ENCODE measurements around the gene PATL2.
"Not testable (repeated sequence)": the region's sequence is repeated elsewhere in the genome, so short reads cannot be mapped to it uniquely, and the experiment has no call there.

The PATL2 gene

GRCh38 chr15:44682809-44683682, 28.1 kb downstream of the PATL2 start:
- not testable (repeated sequence) for H3K4me1 ChIP-seq (ENCODE audit: control insufficient read depth, insufficient read depth, low read length, poor library complexity, severe bottlenecking)
- WGBS, 2 experiments (ENCODE audit: insufficient coverage in 2 of 2): 26 to 41% methylated on average over 5 of the region's 8 CpGs

GRCh38 chr15:44682211-44682610, 28.9 kb downstream of the PATL2 start:
- Histone ChIP-seq H3K4me1 (ENCODE audit: control insufficient read depth, insufficient read depth, low read length, poor library complexity, severe bottlenecking) (no peaks in the 10 kb centered on the region), H3K9me3 (ENCODE audit: control insufficient read depth, low read length) (no peaks in the 10 kb centered on the region), H3K36me3 (ENCODE audit: control insufficient read depth, insufficient read depth, low read length) (no peaks in the 10 kb centered on the region), H3K27ac (ENCODE audit: low read depth, low read length, severe bottlenecking) (no peak overlapping the region), H3K4me3 (ENCODE audit: extremely low read depth, insufficient read depth, low read length, poor library complexity, severe bottlenecking) (no peak overlapping the region)
- 100% methylated on average over 1 of the region's 2 CpGs; no CpG with 5 or more reads in 1 of the 2 experiments for WGBS, 2 experiments (ENCODE audit: insufficient coverage in 2 of 2)

More at GRCh38 chr15:44682809-44683682, 28.1 kb downstream of the PATL2 start:
- H3K9me3 ChIP-seq (ENCODE audit: control insufficient read depth, low read length); H3K27ac ChIP-seq (ENCODE audit: low read depth, low read length, severe bottlenecking); H3K36me3 ChIP-seq (ENCODE audit: control insufficient read depth, insufficient read depth, low read length); H3K4me3 ChIP-seq (ENCODE audit: extremely low read depth, insufficient read depth, low read length, poor library complexity, severe bottlenecking): not testable (repeated sequence)

- H3K4me3 ChIP-seq (ENCODE audit: extremely low read depth, insufficient read depth, low read length, poor library complexity, severe bottlenecking): no peak overlapping the region
- no peaks in the 10 kb centered on the region for H3K36me3 ChIP-seq (ENCODE audit: control insufficient read depth, insufficient read depth, low read length)
- 83 to 89% methylated on average over 2 to 6 of the region's 7 CpGs for WGBS, 2 experiments (ENCODE audit: insufficient coverage in 2 of 2)
- no peaks in the 10 kb centered on the region for H3K9me3 ChIP-seq (ENCODE audit: control insufficient read depth, low read length)
- no peaks in the 10 kb centered on the region for H3K4me1 ChIP-seq (ENCODE audit: control insufficient read depth, insufficient read depth, low read length, poor library complexity, severe bottlenecking)
- H3K27ac ChIP-seq (ENCODE audit: low read depth, low read length, severe bottlenecking): no peak overlapping the region
Measured at GRCh38 chr15:44676676-44677075, 34.4 kb downstream of the PATL2 start.

- no peak overlapping the region for H3K27ac ChIP-seq (ENCODE audit: low read depth, low read length, severe bottlenecking)
- WGBS, 2 experiments (ENCODE audit: insufficient coverage in 2 of 2): 70 to 95% methylated on average over 3 to 4 of the region's 5 CpGs
- H3K9me3 ChIP-seq (ENCODE audit: control insufficient read depth, low read length): no peaks in the 10 kb centered on the region
- no peaks in the 10 kb centered on the region for H3K36me3 ChIP-seq (ENCODE audit: control insufficient read depth, insufficient read depth, low read length)
- no peak overlapping the region for H3K4me3 ChIP-seq (ENCODE audit: extremely low read depth, insufficient read depth, low read length, poor library complexity, severe bottlenecking)
- H3K4me1 ChIP-seq (ENCODE audit: control insufficient read depth, insufficient read depth, low read length, poor library complexity, severe bottlenecking): no peaks in the 10 kb centered on the region
Measured at GRCh38 chr15:44675911-44676310, 35.2 kb downstream of the PATL2 start.

GRCh38 chr15:44673639-44674038, 37.5 kb downstream of the PATL2 start:
- 72 to 85% methylated on average over 2 of the region's 2 CpGs for WGBS, 2 experiments (ENCODE audit: insufficient coverage in 2 of 2)
- H3K9me3 ChIP-seq (ENCODE audit: control insufficient read depth, low read length): no peaks in the 10 kb centered on the region
- H3K4me1 ChIP-seq (ENCODE audit: control insufficient read depth, insufficient read depth, low read length, poor library complexity, severe bottlenecking): no peaks in the 10 kb centered on the region
- H3K36me3 ChIP-seq (ENCODE audit: control insufficient read depth, insufficient read depth, low read length): no peaks in the 10 kb centered on the region
- no peak overlapping the region for H3K4me3 ChIP-seq (ENCODE audit: extremely low read depth, insufficient read depth, low read length, poor library complexity, severe bottlenecking)
- H3K27ac ChIP-seq (ENCODE audit: low read depth, low read length, severe bottlenecking): no peak overlapping the region

- H3K27ac ChIP-seq (ENCODE audit: low read depth, low read length, severe bottlenecking): no peak overlapping the region
- H3K4me3 ChIP-seq (ENCODE audit: extremely low read depth, insufficient read depth, low read length, poor library complexity, severe bottlenecking): no peak overlapping the region
- 86 to 87% methylated on average over 4 to 5 of the region's 6 CpGs for WGBS, 2 experiments (ENCODE audit: insufficient coverage in 2 of 2)
Measured at GRCh38 chr15:44670087-44670950, 40.8 kb downstream of the PATL2 start.

GRCh38 chr15:44668921-44669320, 42.2 kb downstream of the PATL2 start:
- WGBS, 2 experiments (ENCODE audit: insufficient coverage in 2 of 2): 100% methylated on average over 1 of the region's 2 CpGs; no CpG with 5 or more reads in 1 of the 2 experiments
- no peaks in the 10 kb centered on the region for H3K36me3 ChIP-seq (ENCODE audit: control insufficient read depth, insufficient read depth, low read length)
- no peaks in the 10 kb centered on the region for H3K4me1 ChIP-seq (ENCODE audit: control insufficient read depth, insufficient read depth, low read length, poor library complexity, severe bottlenecking)
- no peak overlapping the region for H3K4me3 ChIP-seq (ENCODE audit: extremely low read depth, insufficient read depth, low read length, poor library complexity, severe bottlenecking)
- H3K9me3 ChIP-seq (ENCODE audit: control insufficient read depth, low read length): no peaks in the 10 kb centered on the region
- H3K27ac ChIP-seq (ENCODE audit: low read depth, low read length, severe bottlenecking): no peak overlapping the region

More at GRCh38 chr15:44670087-44670950, 40.8 kb downstream of the PATL2 start:
- Histone ChIP-seq H3K4me1 (ENCODE audit: control insufficient read depth, insufficient read depth, low read length, poor library complexity, severe bottlenecking) (no peaks in the 10 kb centered on the region), H3K36me3 (ENCODE audit: control insufficient read depth, insufficient read depth, low read length) (no peaks in the 10 kb centered on the region), H3K9me3 (ENCODE audit: control insufficient read depth, low read length) (no peaks in the 10 kb centered on the region)

GRCh38 chr15:44667039-44667360, 44.1 kb downstream of the PATL2 start:
- Histone ChIP-seq H3K4me1 (ENCODE audit: control insufficient read depth, insufficient read depth, low read length, poor library complexity, severe bottlenecking) (peaks cover 2% of the 10 kb centered on the region), H3K36me3 (ENCODE audit: control insufficient read depth, insufficient read depth, low read length) (no peaks in the 10 kb centered on the region), H3K4me3 (ENCODE audit: extremely low read depth, insufficient read depth, low read length, poor library complexity, severe bottlenecking) (no peak overlapping the region), H3K9me3 (ENCODE audit: control insufficient read depth, low read length) (no peaks in the 10 kb centered on the region), H3K27ac (ENCODE audit: low read depth, low read length, severe bottlenecking) (no peak overlapping the region)
- WGBS, 2 experiments (ENCODE audit: insufficient coverage in 2 of 2): 67 to 94% methylated on average over 2 of the region's 3 CpGs

- Histone ChIP-seq H3K27ac (ENCODE audit: low read depth, low read length, severe bottlenecking) (no peak overlapping the region), H3K4me1 (ENCODE audit: control insufficient read depth, insufficient read depth, low read length, poor library complexity, severe bottlenecking) (peaks cover 4% of the 10 kb centered on the region), H3K36me3 (ENCODE audit: control insufficient read depth, insufficient read depth, low read length) (no peaks in the 10 kb centered on the region), H3K4me3 (ENCODE audit: extremely low read depth, insufficient read depth, low read length, poor library complexity, severe bottlenecking) (no peak overlapping the region), H3K9me3 (ENCODE audit: control insufficient read depth, low read length) (no peaks in the 10 kb centered on the region)
- WGBS, 2 experiments (ENCODE audit: insufficient coverage in 2 of 2): 40 to 78% methylated on average over 1 of the region's 5 CpGs
Measured at GRCh38 chr15:44666210-44667038, 44.7 kb downstream of the PATL2 start.
